Stimulated activated naive CD8-positive, alpha-beta T cell treated with anti-CD3 and anti-CD28 coated beads, Interleukin-15, Interleukin-2, amounts not matched to agents 100 ng/mL and 50 ng/mL, for 24 hours (primary cell): Measurements from ENCODE around the gene GAS2L2.

Experiments used
- H3K27ac Mint-ChIP-seq: one replicate; pipeline ENCODE4 v1.8.0; 2021; ENCODE audit warnings: mild to moderate bottlenecking, mixed read lengths
- H3K27me3 Mint-ChIP-seq: one replicate; pipeline ENCODE4 v1.8.0; 2021; ENCODE audit warnings: mixed read lengths
- H3K36me3 Mint-ChIP-seq: one replicate; pipeline ENCODE4 v1.8.0; 2021; ENCODE audit warnings: low read depth, mixed read lengths
- H3K4me1 Mint-ChIP-seq: one replicate; pipeline ENCODE4 v1.8.0; 2021; ENCODE audit warnings: low read depth, mixed read lengths
- H3K4me3 Mint-ChIP-seq: one replicate; pipeline ENCODE4 v1.8.0; 2021; ENCODE audit warnings: mild to moderate bottlenecking, mixed read lengths
- H3K9me3 Mint-ChIP-seq: one replicate; pipeline ENCODE4 v1.8.0; 2021; ENCODE audit warnings: mixed read lengths

GAS2L2 gene

DNA sequence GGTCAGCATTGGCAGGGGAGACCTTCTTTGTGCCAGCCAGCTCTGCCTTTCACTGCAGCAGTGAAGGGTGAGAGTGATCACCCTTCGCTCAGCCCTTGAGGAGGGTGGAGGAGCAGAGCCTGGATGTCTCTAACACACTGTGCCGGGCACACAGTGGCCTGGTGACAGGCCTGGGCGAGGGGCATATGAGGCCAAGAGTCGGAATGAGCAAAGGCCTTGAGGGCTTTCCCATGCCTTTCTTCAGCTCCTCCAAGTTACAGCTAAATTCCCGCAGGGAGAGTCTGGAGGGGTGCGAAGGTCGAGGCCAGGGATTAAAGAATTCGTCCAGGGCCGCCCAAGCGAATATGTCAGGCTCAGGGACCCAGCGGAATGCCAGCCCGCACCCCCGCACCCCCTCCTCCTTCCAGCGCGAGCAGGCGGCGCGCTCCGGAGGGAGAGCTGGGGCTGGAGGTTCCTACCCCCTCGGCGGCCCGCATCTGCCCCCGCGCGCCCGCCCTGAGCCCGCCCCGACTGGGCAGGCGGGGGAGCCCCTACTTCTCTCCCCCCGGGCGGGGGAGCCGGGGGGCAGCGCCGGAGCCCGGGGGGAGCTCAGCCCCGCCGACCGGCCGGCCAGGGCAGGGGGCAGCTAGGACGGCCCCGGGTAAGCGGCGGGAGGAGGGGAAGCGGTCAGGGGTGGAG, 21.7 kb downstream of the GAS2L2 start, which contains the start of gene RASL10B:
TSS of gene RASL10B (plus strand) at position 401 of the 678 bp plus-strand sequence. CDS start 3,546 bp downstream, outside the sequence.
- no peaks in the 10 kb centered on the region for H3K27me3 Mint-ChIP-seq

DNA sequence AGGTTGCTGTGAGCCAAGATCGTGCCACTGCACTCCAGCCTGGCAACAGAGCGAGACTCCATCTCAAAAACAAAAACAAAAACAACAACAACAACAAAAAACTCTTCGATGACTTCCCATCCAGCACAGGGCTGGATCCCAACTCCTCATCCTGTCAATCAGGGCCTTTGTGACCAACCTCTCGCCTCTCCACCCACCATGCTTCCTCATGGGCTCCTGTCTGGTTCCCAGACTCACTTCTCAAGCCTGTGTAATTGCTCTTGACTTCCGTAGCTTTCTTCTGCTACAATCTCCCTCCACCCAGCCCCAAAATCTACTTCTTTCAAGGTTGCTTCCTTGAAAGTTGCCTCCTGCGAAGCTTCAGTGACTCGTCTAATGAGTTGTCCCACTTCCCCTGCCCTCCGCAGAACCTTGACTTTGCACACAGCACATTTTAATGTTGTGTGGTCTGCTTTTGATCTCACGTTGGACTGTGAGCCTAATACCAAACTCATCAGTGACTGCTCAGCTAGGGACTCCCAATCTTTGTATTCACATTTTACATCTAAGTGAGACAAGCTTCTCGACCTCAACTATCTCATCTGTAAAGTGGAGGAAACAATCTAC, 22.5 kb downstream of the GAS2L2 start:
- H3K4me3 Mint-ChIP-seq: peak overlapping the region; percentile 56
- H3K36me3 Mint-ChIP-seq: peaks cover 22% of the 10 kb centered on the region
- no peak overlapping the region for H3K27ac Mint-ChIP-seq
- peaks cover 15% of the 10 kb centered on the region for H3K4me1 Mint-ChIP-seq
- H3K27me3 Mint-ChIP-seq: no peaks in the 10 kb centered on the region
- H3K9me3 Mint-ChIP-seq: no peaks in the 10 kb centered on the region

More for the DNA sequence above, 21.7 kb downstream of the GAS2L2 start, which contains the start of gene RASL10B:
- H3K27ac Mint-ChIP-seq: no peak within 1 kb of the TSS
- no peaks in the 10 kb centered on the region for H3K9me3 Mint-ChIP-seq
- peaks cover 17% of the 10 kb centered on the region for H3K36me3 Mint-ChIP-seq
- H3K4me1 Mint-ChIP-seq: peaks cover 15% of the 10 kb centered on the region
- H3K4me3 Mint-ChIP-seq: peak within 1 kb of the TSS; percentile 66

DNA sequence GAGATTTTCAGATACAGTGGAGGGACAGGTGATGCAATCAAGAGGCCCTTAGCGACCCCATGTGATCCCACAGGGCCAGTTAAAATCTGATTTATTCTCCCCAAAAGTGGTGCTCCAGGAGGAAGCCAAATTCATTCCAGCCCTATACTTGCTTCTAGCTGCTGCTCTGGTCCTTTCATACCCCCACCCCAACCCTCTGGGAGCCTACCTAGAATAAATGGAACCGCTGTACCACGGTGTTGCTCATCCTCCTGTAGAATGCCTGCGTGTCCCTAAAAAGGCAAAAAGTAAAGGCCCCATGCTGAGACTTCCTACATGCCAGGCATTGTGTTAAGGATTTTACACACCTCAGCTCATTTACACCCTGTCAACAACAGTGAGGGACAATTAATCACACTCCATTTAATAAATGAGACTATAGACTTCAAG, 23.6 kb downstream of the GAS2L2 start:
- Mint-ChIP-seq H3K4me1 (peaks cover 15% of the 10 kb centered on the region), H3K27me3 (no peaks in the 10 kb centered on the region), H3K36me3 (peaks cover 33% of the 10 kb centered on the region), H3K27ac (no peak overlapping the region), H3K9me3 (no peaks in the 10 kb centered on the region), H3K4me3 (no peak overlapping the region)

DNA sequence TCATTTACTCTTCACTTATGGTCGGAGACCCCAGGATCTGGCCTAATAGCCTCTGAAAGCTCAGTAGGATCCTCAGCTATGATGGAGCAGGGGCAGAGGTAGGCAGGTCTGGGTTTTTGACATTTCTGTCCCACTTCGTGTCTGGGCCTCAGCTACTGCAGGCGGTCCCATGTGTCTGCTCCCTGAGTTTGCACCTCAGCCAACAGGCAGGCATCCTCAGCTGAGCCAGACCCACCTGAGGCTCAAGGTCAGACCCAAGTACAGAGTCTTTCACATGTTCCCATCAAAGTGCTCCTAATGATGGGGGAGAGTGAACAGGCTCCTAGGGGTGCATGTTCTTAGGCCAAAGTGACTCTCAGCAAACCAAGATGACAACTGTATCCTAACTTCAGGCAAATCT, 24.5 kb downstream of the GAS2L2 start:
- H3K27me3 Mint-ChIP-seq: no peaks in the 10 kb centered on the region
- peaks cover 15% of the 10 kb centered on the region for H3K4me1 Mint-ChIP-seq
- peaks cover 42% of the 10 kb centered on the region for H3K36me3 Mint-ChIP-seq
- H3K27ac Mint-ChIP-seq: no peak overlapping the region
- H3K9me3 Mint-ChIP-seq: no peaks in the 10 kb centered on the region
- H3K4me3 Mint-ChIP-seq: no peak overlapping the region

DNA sequence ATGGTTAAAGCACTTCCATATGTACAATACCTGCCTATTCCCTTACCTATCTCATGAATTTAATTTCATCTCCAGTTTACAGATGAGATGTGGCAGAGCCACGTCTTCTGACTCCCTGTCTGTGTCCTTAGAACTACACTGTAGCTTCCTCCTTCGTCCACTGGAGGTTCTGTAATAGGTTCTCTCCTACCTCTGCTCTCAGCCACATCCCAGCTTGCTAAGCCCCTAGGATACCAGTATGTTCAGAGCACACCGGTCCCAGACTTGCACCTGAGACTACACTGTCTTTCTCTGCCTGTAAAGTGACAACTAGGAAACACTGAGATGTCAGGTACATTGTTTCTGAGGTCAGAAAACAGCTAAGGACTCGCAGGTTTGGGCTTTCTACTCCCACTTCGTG, 25.4 kb downstream of the GAS2L2 start:
- no peaks in the 10 kb centered on the region for H3K9me3 Mint-ChIP-seq
- peaks cover 49% of the 10 kb centered on the region for H3K36me3 Mint-ChIP-seq
- no peak overlapping the region for H3K27ac Mint-ChIP-seq
- no peak overlapping the region for H3K4me3 Mint-ChIP-seq
- H3K4me1 Mint-ChIP-seq: peaks cover 15% of the 10 kb centered on the region
- H3K27me3 Mint-ChIP-seq: no peaks in the 10 kb centered on the region

DNA sequence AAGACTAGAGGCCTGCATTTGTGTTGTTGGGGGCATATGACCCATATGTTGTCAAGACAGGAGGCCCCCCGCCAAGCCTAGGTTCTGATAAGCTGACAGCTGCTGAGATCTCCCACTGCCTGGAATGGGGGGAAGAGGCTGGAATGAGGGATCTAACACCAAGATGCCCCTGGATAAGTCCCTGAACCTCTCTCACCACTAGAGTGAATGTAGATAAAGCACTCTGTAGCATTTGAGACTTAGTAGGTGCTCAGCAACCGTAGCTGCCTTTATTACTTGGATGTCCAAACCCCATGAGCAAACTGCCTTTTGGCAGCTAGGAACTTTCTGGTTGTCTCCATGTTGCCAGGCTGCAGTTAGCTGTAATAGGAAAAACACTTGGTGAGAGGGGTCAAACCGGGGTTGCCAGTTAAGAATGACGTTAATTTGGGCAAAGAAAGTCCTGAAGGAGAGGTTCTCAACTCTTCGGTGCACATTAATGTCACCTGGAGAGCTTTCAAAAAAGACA, 26.0 kb downstream of the GAS2L2 start:
- Mint-ChIP-seq H3K36me3 (peaks cover 49% of the 10 kb centered on the region), H3K27ac (no peak overlapping the region), H3K9me3 (no peaks in the 10 kb centered on the region), H3K4me3 (no peak overlapping the region), H3K4me1 (peaks cover 15% of the 10 kb centered on the region), H3K27me3 (no peaks in the 10 kb centered on the region)

DNA sequence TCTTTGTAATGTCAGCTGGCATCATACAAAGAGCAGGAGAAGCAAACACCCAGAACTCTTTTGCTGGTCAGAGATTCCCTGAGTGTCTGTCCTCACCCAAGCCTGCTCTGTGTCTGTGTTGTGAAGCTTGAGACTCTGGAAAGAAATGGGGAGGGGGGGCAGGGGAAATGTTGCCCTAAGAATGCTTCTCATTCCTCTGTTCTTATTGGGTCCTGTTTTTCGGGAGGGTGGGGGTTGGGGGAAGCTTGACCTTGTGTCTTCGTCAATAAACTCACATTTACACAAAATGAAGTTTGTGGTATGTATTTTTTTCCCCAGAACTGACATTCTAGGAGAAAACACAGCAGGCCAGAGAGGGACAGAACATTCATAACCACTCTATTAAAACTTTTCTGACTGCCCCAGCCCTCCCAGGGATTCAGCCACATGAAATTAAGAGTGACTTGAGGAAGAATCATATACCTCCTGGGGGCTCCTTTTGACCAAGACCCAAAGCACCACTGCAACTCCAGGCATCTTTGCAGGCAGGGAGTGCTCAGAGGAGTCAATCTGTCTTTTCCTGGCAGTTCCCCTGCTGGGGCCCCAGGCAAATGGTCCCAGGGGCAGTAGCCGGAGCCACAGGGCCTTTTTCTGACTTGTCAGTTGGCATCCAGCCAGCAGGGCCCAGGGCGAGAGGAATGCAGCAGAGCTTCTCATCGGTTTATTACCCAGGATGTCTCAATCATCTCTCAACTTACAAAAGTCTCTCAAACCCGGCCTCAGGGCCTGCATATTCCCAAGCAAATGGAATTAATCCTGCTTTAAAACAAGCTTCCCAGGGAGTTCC, 26.7 kb downstream of the GAS2L2 start:
- H3K9me3 Mint-ChIP-seq: no peaks in the 10 kb centered on the region
- H3K4me1 Mint-ChIP-seq: peaks cover 14% of the 10 kb centered on the region
- H3K27me3 Mint-ChIP-seq: no peaks in the 10 kb centered on the region
- no peak overlapping the region for H3K4me3 Mint-ChIP-seq
- peaks cover 49% of the 10 kb centered on the region for H3K36me3 Mint-ChIP-seq
- H3K27ac Mint-ChIP-seq: no peak overlapping the region

DNA sequence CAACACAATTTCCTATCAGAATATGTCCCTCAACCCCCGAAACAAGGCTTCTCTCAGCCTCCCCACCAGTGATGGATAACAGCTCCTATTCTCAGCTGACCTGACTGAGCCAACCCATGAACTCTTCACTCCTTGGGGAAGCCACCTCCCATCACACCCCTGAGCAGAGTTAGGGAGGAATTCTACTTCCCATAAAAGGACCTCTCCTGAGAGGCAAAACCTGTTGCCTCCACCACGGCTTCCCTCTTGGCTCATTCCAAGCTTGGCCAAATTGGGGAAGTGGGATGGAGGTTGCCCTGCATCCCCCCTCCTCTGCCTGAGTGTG, 27.3 kb downstream of the GAS2L2 start:
- H3K27me3 Mint-ChIP-seq: no peaks in the 10 kb centered on the region
- H3K27ac Mint-ChIP-seq: no peak overlapping the region
- no peak overlapping the region for H3K4me3 Mint-ChIP-seq
- H3K36me3 Mint-ChIP-seq: peaks cover 52% of the 10 kb centered on the region
- H3K9me3 Mint-ChIP-seq: no peaks in the 10 kb centered on the region
- H3K4me1 Mint-ChIP-seq: peaks cover 9% of the 10 kb centered on the region

DNA sequence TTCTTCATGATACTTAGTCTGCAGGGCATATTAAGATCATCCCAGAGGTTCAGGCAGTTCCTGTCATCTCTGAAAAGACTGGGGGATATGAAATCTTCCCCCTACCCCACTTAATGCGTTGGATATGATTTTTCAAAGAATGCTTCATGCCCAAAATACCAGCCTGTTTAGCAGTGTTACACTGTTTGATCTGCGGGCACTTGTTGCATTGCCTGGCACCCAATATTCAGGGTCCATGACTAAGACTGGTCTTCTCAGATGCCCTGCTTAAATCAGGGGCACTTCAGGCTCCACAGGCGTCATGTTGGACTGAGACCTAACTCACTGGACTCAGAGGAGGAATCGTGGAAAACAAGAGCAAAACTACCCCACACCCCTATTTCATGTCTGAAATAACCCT, 28.0 kb downstream of the GAS2L2 start:
- Mint-ChIP-seq H3K9me3 (no peaks in the 10 kb centered on the region), H3K27ac (no peak overlapping the region), H3K4me3 (no peak overlapping the region), H3K27me3 (no peaks in the 10 kb centered on the region), H3K4me1 (peaks cover 3% of the 10 kb centered on the region), H3K36me3 (peaks cover 52% of the 10 kb centered on the region)

DNA sequence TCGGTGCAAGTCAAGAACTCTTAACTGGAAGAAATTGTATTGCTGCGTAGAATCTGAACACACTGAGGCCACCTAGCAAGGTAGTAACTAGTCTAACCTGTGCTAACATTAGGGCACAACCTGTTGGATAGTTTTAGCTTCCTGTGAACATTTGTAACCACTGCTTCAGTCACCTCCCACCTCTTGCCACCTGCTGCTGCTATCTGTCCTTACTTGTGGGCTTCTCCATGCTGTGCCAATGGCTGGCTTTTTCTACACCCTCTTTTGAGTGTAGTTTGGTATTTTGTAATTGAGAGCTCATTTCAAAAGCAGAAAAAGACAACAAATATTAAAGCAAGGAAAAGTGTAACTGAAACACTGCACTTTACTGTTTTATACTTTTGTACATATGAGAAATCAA, 29.3 kb downstream of the GAS2L2 start:
- Mint-ChIP-seq H3K36me3 (peaks cover 62% of the 10 kb centered on the region), H3K4me3 (no peak overlapping the region), H3K4me1 (no peaks in the 10 kb centered on the region), H3K9me3 (no peaks in the 10 kb centered on the region), H3K27me3 (no peaks in the 10 kb centered on the region), H3K27ac (no peak overlapping the region)

DNA sequence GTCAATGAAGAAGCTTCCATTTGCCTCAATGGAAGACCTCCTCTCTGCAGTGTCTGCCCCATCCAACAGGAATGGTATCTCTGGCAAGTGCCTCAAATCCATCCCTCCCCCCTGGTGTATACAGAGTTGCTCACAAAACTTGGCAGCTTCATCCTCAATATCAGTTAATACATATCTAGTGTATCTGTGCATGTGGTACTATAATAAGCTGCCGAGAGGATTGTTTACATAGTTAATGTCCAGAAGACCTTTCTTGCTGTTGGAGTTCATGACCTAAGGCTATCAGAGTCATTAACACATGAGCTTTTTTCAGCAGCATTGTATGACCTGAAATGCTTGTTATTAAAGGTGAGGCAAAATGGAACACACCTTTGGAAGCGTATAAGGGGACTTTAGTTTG, 35.6 kb downstream of the GAS2L2 start:
- Mint-ChIP-seq H3K4me1 (no peaks in the 10 kb centered on the region), H3K36me3 (peaks cover 45% of the 10 kb centered on the region), H3K27me3 (no peaks in the 10 kb centered on the region), H3K4me3 (no peak overlapping the region), H3K27ac (no peak overlapping the region), H3K9me3 (no peaks in the 10 kb centered on the region)

DNA sequence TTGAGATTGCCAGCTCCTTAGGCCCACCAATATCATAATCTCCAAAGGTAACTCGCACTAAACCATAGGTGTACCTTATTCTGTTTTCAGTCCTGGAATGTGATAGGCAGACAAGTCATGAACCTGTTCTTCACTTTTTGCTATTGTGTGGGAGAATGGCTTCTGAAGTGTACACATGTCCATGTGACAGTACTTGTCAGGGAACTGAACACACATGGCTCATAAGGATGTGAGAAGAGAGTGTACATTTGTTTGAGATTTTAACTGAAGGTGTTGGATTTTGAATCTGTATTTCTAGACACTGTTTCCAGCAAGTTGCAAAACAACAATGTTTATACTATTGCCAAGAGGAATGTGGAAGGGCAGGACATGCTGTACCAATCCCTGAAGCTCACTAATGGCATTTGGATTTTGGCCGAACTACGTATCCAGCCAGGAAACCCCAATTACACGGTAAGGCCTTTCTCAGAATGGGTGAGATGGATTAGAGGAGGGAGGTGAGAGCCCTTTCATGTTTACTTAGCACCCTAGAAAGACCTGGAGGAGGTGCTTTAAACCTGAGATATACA, 36.1 kb downstream of the GAS2L2 start:
- no peaks in the 10 kb centered on the region for H3K4me1 Mint-ChIP-seq
- no peaks in the 10 kb centered on the region for H3K9me3 Mint-ChIP-seq
- no peaks in the 10 kb centered on the region for H3K27me3 Mint-ChIP-seq
- no peak overlapping the region for H3K4me3 Mint-ChIP-seq
- H3K27ac Mint-ChIP-seq: no peak overlapping the region
- H3K36me3 Mint-ChIP-seq: peaks cover 45% of the 10 kb centered on the region

DNA sequence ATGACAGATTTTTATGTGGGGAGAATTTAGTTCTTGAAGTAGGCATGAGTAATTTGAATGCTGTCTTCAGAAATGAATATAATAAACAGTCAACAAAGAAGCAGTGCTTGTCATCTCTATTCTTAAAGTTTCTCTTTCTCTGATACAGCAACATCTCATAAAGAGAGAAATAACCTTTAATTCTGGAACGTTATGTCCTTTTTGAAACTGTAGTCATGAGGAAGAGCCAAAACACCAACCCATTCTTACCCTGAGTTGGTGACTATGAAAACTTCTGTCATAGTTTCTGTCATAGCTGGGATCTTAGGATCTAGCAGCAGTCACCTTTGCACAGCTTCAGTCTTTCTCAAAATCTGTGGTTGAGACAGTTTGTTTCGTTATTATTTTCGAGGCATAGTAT, 36.9 kb downstream of the GAS2L2 start:
- Mint-ChIP-seq H3K27ac (no peak overlapping the region), H3K9me3 (no peaks in the 10 kb centered on the region), H3K4me3 (no peak overlapping the region), H3K36me3 (peaks cover 45% of the 10 kb centered on the region), H3K4me1 (no peaks in the 10 kb centered on the region), H3K27me3 (no peaks in the 10 kb centered on the region)

DNA sequence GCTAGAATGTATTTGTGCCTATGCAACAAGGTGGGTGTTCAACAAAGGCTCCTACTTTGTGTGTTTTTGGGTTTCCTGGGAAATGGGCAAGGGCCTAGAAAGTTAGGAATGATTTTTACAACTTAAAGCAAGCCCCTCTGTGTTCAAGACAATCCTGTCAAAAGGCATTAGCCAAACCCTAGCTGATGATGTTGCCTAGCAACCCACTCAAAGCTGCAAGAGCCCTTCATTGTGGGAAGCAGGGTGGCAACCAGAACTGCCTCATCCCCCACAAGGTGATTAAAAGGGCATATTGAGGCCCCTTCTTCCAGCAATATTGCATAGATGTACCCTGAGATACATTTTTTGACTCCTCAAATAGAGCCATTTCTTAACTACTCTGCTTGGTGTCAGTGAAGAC, 37.6 kb downstream of the GAS2L2 start:
- peaks cover 1% of the 10 kb centered on the region for H3K4me1 Mint-ChIP-seq

DNA sequence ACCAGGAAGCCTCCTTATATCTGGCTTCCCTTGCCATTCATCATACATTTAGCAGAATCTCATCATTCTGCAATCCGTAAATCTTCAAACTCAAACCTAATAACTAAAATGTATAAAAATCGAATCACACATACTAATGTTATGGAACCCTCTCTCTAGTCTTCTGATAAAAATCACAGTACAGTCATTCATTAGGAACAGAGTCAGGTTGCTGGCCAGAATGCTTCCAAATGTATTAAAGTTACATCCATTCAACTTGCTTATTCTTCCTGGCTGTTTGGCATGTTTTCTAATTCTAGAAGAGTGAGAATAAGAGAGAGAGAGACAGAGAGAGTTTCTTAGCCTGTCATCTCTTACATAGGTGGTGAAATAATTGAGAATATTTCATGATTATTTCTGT, 38.1 kb downstream of the GAS2L2 start:
- Mint-ChIP-seq H3K4me3 (no peak overlapping the region), H3K27ac (no peak overlapping the region), H3K36me3 (peaks cover 45% of the 10 kb centered on the region), H3K27me3 (no peaks in the 10 kb centered on the region), H3K4me1 (peaks cover 4% of the 10 kb centered on the region), H3K9me3 (no peaks in the 10 kb centered on the region)

More for the DNA sequence above, 37.6 kb downstream of the GAS2L2 start:
- Mint-ChIP-seq H3K4me3 (no peak overlapping the region), H3K36me3 (peaks cover 43% of the 10 kb centered on the region), H3K27ac (no peak overlapping the region), H3K9me3 (no peaks in the 10 kb centered on the region), H3K27me3 (no peaks in the 10 kb centered on the region)
